Measurements from ENCODE around the gene CLEC2B. TPM values are rescaled to one million over a fixed set of nuclear protein-coding genes. Genes with fewer than 3 reads are reported as not detected.

CLEC2B gene
- total RNA-seq, 1 experiment from 2014 or later, result not detected

GRCh38 chr12:9827209-9827888, 41.8 kb downstream of the CLEC2B start, which contains the start of gene KLRF1:
TSS of gene KLRF1 (plus strand) at chr12:9827481. CDS start at chr12:9827545, 64 bp downstream.
- no peak within 1 kb of the TSS for H3T11ph ChIP-seq (ENCODE audit: low read length)

More at GRCh38 chr12:9827209-9827888, 41.8 kb downstream of the CLEC2B start, which contains the start of gene KLRF1:
- H2BK120ac ChIP-seq (ENCODE audit: low read depth, low read length, poor library complexity, severe bottlenecking), result no peak within 1 kb of the TSS
- H2AFZ ChIP-seq (ENCODE audit: low read length), result no peak within 1 kb of the TSS
- no peak within 1 kb of the TSS for H2BK12ac ChIP-seq (ENCODE audit: insufficient read length, low read depth, low read length)
- no peaks in the 10 kb centered on the region for H3K27me3 ChIP-seq (ENCODE audit: insufficient read depth, low read length)
- H2BK15ac ChIP-seq (ENCODE audit: low read depth, low read length), result no peak within 1 kb of the TSS
- Mint-ChIP-seq H3K9me3 (no peaks in the 10 kb centered on the region), H3K36me3 (ENCODE audit: insufficient read depth in 1 of 3, low read depth in 3 of 3) (no peaks in the 10 kb centered on the region), H3K27me3 (ENCODE audit: low read depth) (no peaks in the 10 kb centered on the region; the same call in 1 of the 2 replicates), H3K4me3 (no peak within 1 kb of the TSS), H3K4me1 (no peaks in the 10 kb centered on the region), H3K27ac (no peak within 1 kb of the TSS)
- no peaks in the 10 kb centered on the region for H4K20me1 ChIP-seq (ENCODE audit: control insufficient read depth, insufficient read depth, insufficient read length)
- H3K4ac ChIP-seq (ENCODE audit: low read depth, low read length), result no peak within 1 kb of the TSS
- no peaks in the 10 kb centered on the region for H3K79me2 ChIP-seq (ENCODE audit: insufficient read depth, low read length)
- H3K9ac ChIP-seq (ENCODE audit: extremely low read depth, insufficient read length, low read length), result no peak within 1 kb of the TSS
- no peak for TF ChIP-seq CTCF (conservative IDR thresholded peaks at IDR 0.05)
- H2BK5ac ChIP-seq (ENCODE audit: insufficient read length, low read length), result no peak within 1 kb of the TSS
- H2BK20ac ChIP-seq (ENCODE audit: low read depth, low read length, poor library complexity, severe bottlenecking), result no peak within 1 kb of the TSS
- no peak within 1 kb of the TSS for H3K56ac ChIP-seq (ENCODE audit: insufficient read length, low read depth, low read length)
- no peak within 1 kb of the TSS for H3K4me2 ChIP-seq (ENCODE audit: insufficient read depth, insufficient read length, low read length)
- no peaks in the 10 kb centered on the region for H3K79me1 ChIP-seq (ENCODE audit: insufficient read depth, low read depth, low read length, poor library complexity, severe bottlenecking)
- DNase-seq, result no peak
- no peaks in the 10 kb centered on the region for H3K4me1 ChIP-seq (ENCODE audit: insufficient read depth, low read length)
- H4K8ac ChIP-seq (replicated peaks; ENCODE audit: insufficient read length, low read depth, low read length), result no peak within 1 kb of the TSS
- H4K91ac ChIP-seq (ENCODE audit: insufficient read length, low read depth, low read length), result no peak within 1 kb of the TSS
- no peak within 1 kb of the TSS for H3K14ac ChIP-seq (ENCODE audit: insufficient read depth, low read length)
- no peak within 1 kb of the TSS for H2AK5ac ChIP-seq (ENCODE audit: insufficient read length, low read length)
- no CpG with 5 or more reads among the region's 3 CpGs for WGBS (ENCODE audit: extremely low coverage, insufficient read length, low lambda C conversion rate)
- H4K5ac ChIP-seq (ENCODE audit: insufficient read length, low read depth, low read length), result no peak within 1 kb of the TSS
- no peak within 1 kb of the TSS for H3K27ac ChIP-seq (ENCODE audit: insufficient read length, low read depth, low read length)
- H3K23ac ChIP-seq (ENCODE audit: insufficient read length, low read depth, low read length), result no peak within 1 kb of the TSS
- no peaks in the 10 kb centered on the region for H3K9me3 ChIP-seq (ENCODE audit: control insufficient read depth, low read depth, low read length)
- no peaks in the 10 kb centered on the region for H3K23me2 ChIP-seq (ENCODE audit: insufficient read length, low read depth, low read length, poor library complexity, severe bottlenecking)
- no peak within 1 kb of the TSS for H3K18ac ChIP-seq (ENCODE audit: insufficient read length, low read depth, low read length)

All from H9 (cell line).